ENCODE data around the gene GOLGA8N. TPM values are rescaled to one million over a fixed set of nuclear protein-coding genes. Genes with fewer than 3 reads are reported as not detected.
"Not testable (repeated sequence)": the region's sequence is repeated elsewhere in the genome, so short reads cannot be mapped to it uniquely, and the experiment has no call there.

GOLGA8N gene
- total and polyA plus RNA-seq, 2 donors (not counting 3 experiments of a cell fraction or from before 2014, with no cell fraction given), result 1.6 to 4.5 TPM

DNA sequence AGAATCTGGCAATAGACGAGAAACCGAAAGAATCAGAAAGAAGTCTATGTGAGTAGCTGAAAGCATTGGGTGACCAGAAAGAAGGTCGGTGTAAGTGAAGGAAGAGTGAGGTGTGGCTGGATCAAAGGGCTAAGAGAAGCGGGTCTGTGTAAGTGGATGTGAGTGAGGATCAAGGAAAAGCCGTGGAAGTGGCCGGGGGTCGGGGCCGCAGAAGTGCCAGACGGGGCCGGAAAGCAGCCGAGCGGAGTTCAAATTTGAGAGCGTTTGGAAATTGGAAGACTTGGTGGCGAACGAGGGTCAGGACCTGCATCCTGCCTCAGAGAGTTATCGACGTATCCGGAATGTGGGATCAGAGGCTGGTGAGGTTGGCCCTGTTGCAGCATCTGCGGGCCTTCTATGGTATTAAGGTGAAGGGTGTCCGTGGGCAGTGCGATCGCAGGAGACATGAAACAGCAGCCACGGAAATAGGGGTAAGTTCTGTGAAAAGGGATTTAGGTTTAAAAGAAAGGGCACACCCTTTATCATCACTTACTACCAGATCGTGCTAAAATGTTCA lies 22.7 kb downstream of the GOLGA8N start:
- H3K9ac ChIP-seq (replicated peaks; ENCODE audit: extremely low read depth, insufficient read depth, low read length), result peak overlapping the region; percentile 16
- CTCF ChIA-PET; H3K4me1 ChIP-seq (ENCODE audit: control insufficient read depth, extremely low read depth, insufficient read depth, low read length); H3K27me3 ChIP-seq (ENCODE audit: control insufficient read depth in 2 of 2, insufficient read depth in 2 of 2, low read length in 2 of 2); intact Hi-C loops (cut with micrococcal nuclease); FAIRE-seq; H4K20me1 ChIP-seq (replicated peaks; ENCODE audit: control insufficient read depth, extremely low read depth, insufficient read depth, low read length); BruUV-seq (replicated peaks); dilution Hi-C loops (cut with MboI; ENCODE audit: extremely low pct_ligation_motif_present, low sequenced_read_pairs); H3K36me3 ChIP-seq (ENCODE audit: control insufficient read depth in 2 of 2, extremely low read depth in 1 of 2, insufficient read depth in 2 of 2, low read length in 2 of 2); POLR2A ChIA-PET; H3K9me1 ChIP-seq (replicated peaks; ENCODE audit: control insufficient read depth, extremely low read depth, insufficient read depth, low read length); H3K9me3 ChIP-seq (replicated peaks; ENCODE audit: control insufficient read depth, insufficient read depth, low read length): not testable (repeated sequence)
- H3K27ac ChIP-seq (ENCODE audit: insufficient read depth, low read depth, low read length), result peak overlapping the region; percentile 70
- H3K4me3 ChIP-seq (replicated peaks in 1 of 3; ENCODE audit: insufficient read depth in 1 of 3, low read depth in 1 of 3, low read length in 3 of 3), result peak overlapping the region; percentile 63 to 94 (median 93)
- H3K79me2 ChIP-seq (ENCODE audit: control insufficient read depth, insufficient read depth, low read length), result peaks cover 47% of the 10 kb centered on the region
- H3K4me2 ChIP-seq (ENCODE audit: insufficient read depth, low read length), result peak overlapping the region; percentile 84
- H2AFZ ChIP-seq (ENCODE audit: low read depth, low read length), result peak overlapping the region; percentile 86
- peak; percentile 35 for DNase-seq (ENCODE audit: low read depth, low spot score)

DNA sequence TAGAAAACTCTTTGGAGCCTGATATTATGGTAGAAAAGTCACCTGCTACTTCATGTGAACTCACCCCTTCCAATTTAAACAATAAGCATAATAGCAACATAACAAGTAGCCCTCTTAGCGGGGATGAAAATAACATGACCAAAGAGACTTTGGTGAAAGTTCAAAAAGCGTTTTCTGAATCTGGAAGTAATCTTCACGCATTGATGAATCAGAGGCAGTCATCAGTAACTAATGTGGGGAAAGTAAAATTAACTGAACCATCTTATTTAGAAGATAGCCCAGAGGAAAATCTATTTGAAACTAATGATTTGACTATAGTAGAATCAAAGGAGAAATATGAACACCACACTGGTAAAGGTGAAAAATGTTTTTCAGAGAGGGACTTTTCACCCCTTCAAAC lies 43.2 kb downstream of the GOLGA8N start:
- H3K79me2 ChIP-seq (ENCODE audit: control insufficient read depth, insufficient read depth, low read length), result peaks cover 21% of the 10 kb centered on the region
- TF ChIP-seq POLR2AphosphoS5 (IDR thresholded peaks at IDR 0.05; ENCODE audit: insufficient read depth, low read depth, low read length), result no peak
- no peak for TF ChIP-seq POLR2A (IDR thresholded peaks at IDR 0.05; ENCODE audit: low read depth, low read length)
- no peak for TF ChIP-seq JUN (IDR thresholded peaks at IDR 0.05; ENCODE audit: borderline replicate concordance, insufficient read depth, insufficient read length, low read depth)
- no peak for TF ChIP-seq MYC (IDR thresholded peaks at IDR 0.05; ENCODE audit: low read depth, low read length)
- TF ChIP-seq, protein P1, sequence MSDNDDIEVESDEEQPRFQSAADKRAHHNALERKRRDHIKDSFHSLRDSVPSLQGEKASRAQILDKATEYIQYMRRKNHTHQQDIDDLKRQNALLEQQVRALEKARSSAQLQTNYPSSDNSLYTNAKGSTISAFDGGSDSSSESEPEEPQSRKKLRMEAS (IDR thresholded peaks at IDR 0.05; ENCODE audit: insufficient read depth, insufficient read length), result no peak
- TF ChIP-seq EZH2 (IDR thresholded peaks at IDR 0.05; ENCODE audit: borderline replicate concordance, low read depth, low read length, severe bottlenecking), result no peak
- no peak for TF ChIP-seq GATA2 (IDR thresholded peaks at IDR 0.05; ENCODE audit: insufficient read depth, insufficient read length, low read depth, low read length)
- TF ChIP-seq FOS (IDR thresholded peaks at IDR 0.05; ENCODE audit: borderline replicate concordance, insufficient read depth, low read length), result no peak
- TF ChIP-seq, protein P2, sequence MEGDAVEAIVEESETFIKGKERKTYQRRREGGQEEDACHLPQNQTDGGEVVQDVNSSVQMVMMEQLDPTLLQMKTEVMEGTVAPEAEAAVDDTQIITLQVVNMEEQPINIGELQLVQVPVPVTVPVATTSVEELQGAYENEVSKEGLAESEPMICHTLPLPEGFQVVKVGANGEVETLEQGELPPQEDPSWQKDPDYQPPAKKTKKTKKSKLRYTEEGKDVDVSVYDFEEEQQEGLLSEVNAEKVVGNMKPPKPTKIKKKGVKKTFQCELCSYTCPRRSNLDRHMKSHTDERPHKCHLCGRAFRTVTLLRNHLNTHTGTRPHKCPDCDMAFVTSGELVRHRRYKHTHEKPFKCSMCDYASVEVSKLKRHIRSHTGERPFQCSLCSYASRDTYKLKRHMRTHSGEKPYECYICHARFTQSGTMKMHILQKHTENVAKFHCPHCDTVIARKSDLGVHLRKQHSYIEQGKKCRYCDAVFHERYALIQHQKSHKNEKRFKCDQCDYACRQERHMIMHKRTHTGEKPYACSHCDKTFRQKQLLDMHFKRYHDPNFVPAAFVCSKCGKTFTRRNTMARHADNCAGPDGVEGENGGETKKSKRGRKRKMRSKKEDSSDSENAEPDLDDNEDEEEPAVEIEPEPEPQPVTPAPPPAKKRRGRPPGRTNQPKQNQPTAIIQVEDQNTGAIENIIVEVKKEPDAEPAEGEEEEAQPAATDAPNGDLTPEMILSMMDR (IDR thresholded peaks at IDR 0.05; ENCODE audit: extremely low read depth in 1 of 2, insufficient read depth in 1 of 2, low read depth in 1 of 2, low read length in 2 of 2), result no peak
- CTCF ChIA-PET, result no interaction called here
- no peaks in the 10 kb centered on the region for H3K4me1 ChIP-seq (ENCODE audit: control insufficient read depth, extremely low read depth, insufficient read depth, low read length)
- H3K36me3 ChIP-seq (ENCODE audit: control insufficient read depth in 2 of 2, extremely low read depth in 1 of 2, insufficient read depth in 2 of 2, low read length in 2 of 2), result peaks cover 0 to 27% of the 10 kb centered on the region in 2 experiments
- no peak overlapping the region for H2AFZ ChIP-seq (ENCODE audit: low read depth, low read length)
- DNase-seq (ENCODE audit: low read depth, low spot score) (no peak), FAIRE-seq (no peak)
- H3K9me3 ChIP-seq (replicated peaks; ENCODE audit: control insufficient read depth, insufficient read depth, low read length), result no peaks in the 10 kb centered on the region
- H4K20me1 ChIP-seq (replicated peaks; ENCODE audit: control insufficient read depth, extremely low read depth, insufficient read depth, low read length), result no peaks in the 10 kb centered on the region
- no peaks in the 10 kb centered on the region for H3K9me1 ChIP-seq (replicated peaks; ENCODE audit: control insufficient read depth, extremely low read depth, insufficient read depth, low read length)
- intact Hi-C loops (cut with micrococcal nuclease) (no loop called here), dilution Hi-C loops (cut with MboI; ENCODE audit: extremely low pct_ligation_motif_present, low sequenced_read_pairs) (no loop called here)
- no peak overlapping the region for H3K4me2 ChIP-seq (ENCODE audit: insufficient read depth, low read length)
- no TSS peak for BruUV-seq (replicated peaks)
- H3K9ac ChIP-seq (replicated peaks; ENCODE audit: extremely low read depth, insufficient read depth, low read length), result no peak overlapping the region
- no peak overlapping the region for H3K27ac ChIP-seq (ENCODE audit: insufficient read depth, low read depth, low read length)
- H3K4me3 ChIP-seq (replicated peaks in 1 of 3; ENCODE audit: insufficient read depth in 1 of 3, low read depth in 1 of 3, low read length in 3 of 3), result no peak overlapping the region
- POLR2A ChIA-PET, result no interaction called here
- no peaks in the 10 kb centered on the region for H3K27me3 ChIP-seq (ENCODE audit: control insufficient read depth in 2 of 2, insufficient read depth in 2 of 2, low read length in 2 of 2)
